Vagina (tissue), 2 donors: ENCODE measurements around the gene EAF1. TPM values are rescaled to one million over a fixed set of nuclear protein-coding genes. Genes with fewer than 3 reads are reported as not detected.

ENCODE experiments used
- DNase-seq, 2 donors: peaks; one replicate each; pipeline ENCODE4 v3.0.0-alpha.2; 2017; ENCODE audit errors: extremely low spot score in 2 of 2
- H3K27ac ChIP-seq: fragments of 200-600 bp; sonication (generic); one replicate; pipeline ENCODE4 v1.5.1; 2019
- H3K27me3 ChIP-seq: fragments of 200-600 bp; sonication (generic); one replicate; pipeline ENCODE4 v1.5.1; 2019
- H3K36me3 ChIP-seq, 2 donors: fragments of 200-600 bp; sonication (generic); one replicate each; pipeline ENCODE4 v1.5.1; 2017 to 2019
- H3K4me1 ChIP-seq: fragments of 200-600 bp; sonication (generic); one replicate; pipeline ENCODE4 v1.5.1; 2019
- H3K4me3 ChIP-seq, 2 donors: fragments of 200-600 bp; sonication (generic); 1 replicate in 1 of 2; 2 replicates in 1 of 2; pipeline ENCODE4 v1.5.1; 2016 to 2019
- H3K9me3 ChIP-seq: fragments of 200-600 bp; sonication (generic); one replicate; pipeline ENCODE4 v1.5.1; 2019
- CTCF ChIP-seq, 3 experiments: fragments of 450-650 bp in 2 of 3; fragments of 200-600 bp in 1 of 3; sonication (generic) in 1 of 3; IDR thresholded peaks; one replicate each; pipeline ENCODE4 v1.5.1; 2017 to 2019; ENCODE audit warnings: antibody characterized with exemption in 3 of 3, mild to moderate bottlenecking in 2 of 3, moderate library complexity in 2 of 3
- POLR2A ChIP-seq, 2 donors: fragments of 450-650 bp; IDR thresholded peaks; one replicate each; pipeline ENCODE4 v1.6.1; 2017; ENCODE audit warnings: antibody characterized with exemption in 2 of 2, mild to moderate bottlenecking in 2 of 2, moderate library complexity in 2 of 2
- POLR2AphosphoS5 ChIP-seq, 2 donors: sonication (generic); formaldehyde crosslinking; IDR thresholded peaks; one replicate each; pipeline ENCODE4 v1.9.0; 2017; ENCODE audit warnings: antibody characterized with exemption in 2 of 2, mild to moderate bottlenecking in 2 of 2, low read depth in 1 of 2; ENCODE audit not compliant: insufficient read depth in 1 of 2
- intact Hi-C: fragments of 100-400 bp; cut with DNase I; formaldehyde crosslinking; loops from one replicate; pipeline ENCODE4 v1.15.1; 2023
- total RNA-seq: library from RNA; depleted of rRNA; stranded (reverse); fragments of >200 nt; gene quantifications from one replicate; pipeline ENCODE4 v1.2.3, GENCODE V29; 2016

EAF1 gene
- total RNA-seq, result 15.7 TPM

GRCh38 chr3:15427182-15427880 lies at the start of gene EAF1, which contains the start of gene METTL6:
EAF1 (plus strand) TSS chr3:15427598; CDS start chr3:15427780, 182 bp downstream.
METTL6 (minus strand) TSS chr3:15427544; CDS start chr3:15426511, 1,033 bp downstream.
- Histone ChIP-seq H3K4me3 (peak within 1 kb of the TSS; percentile 84 to 87), H3K36me3 (peaks cover 0 to 32% of the 10 kb centered on the region in 2 donors), H3K9me3 (no peaks in the 10 kb centered on the region), H3K4me1 (peaks cover 57% of the 10 kb centered on the region), H3K27ac (peak within 1 kb of the TSS; percentile 82), H3K27me3 (no peaks in the 10 kb centered on the region)
- DNase-seq, result no peak
- TF ChIP-seq CTCF (IDR thresholded peaks at IDR 0.05), result no peak
- peak; percentile 74 to 85 for TF ChIP-seq POLR2AphosphoS5 (IDR thresholded peaks at IDR 0.05; ENCODE audit: insufficient read depth in 1 of 2, low read depth in 1 of 2)
- intact Hi-C loops, result no loop called here

GRCh38 chr3:15377961-15378791 lies 49.2 kb upstream of the EAF1 start:
- intact Hi-C loops, result loop anchor here (2.0 kb wide), 2 partner anchors 45 to 109 kb away; partner anchors contain the start of gene SH3BP5
- Histone ChIP-seq H3K4me1 (peaks cover 5% of the 10 kb centered on the region), H3K27me3 (no peaks in the 10 kb centered on the region), H3K9me3 (no peaks in the 10 kb centered on the region), H3K4me3 (no peak overlapping the region), H3K27ac (peak overlapping the region; percentile 61), H3K36me3 (no peaks in the 10 kb centered on the region)
- peak; percentile 67 to 97 (median 91) for TF ChIP-seq CTCF (IDR thresholded peaks at IDR 0.05)
- no peak for TF ChIP-seq POLR2A (IDR thresholded peaks at IDR 0.05)
- peak in 1 of 2 donors; percentile 92 for TF ChIP-seq POLR2AphosphoS5 (IDR thresholded peaks at IDR 0.05; ENCODE audit: insufficient read depth in 1 of 2, low read depth in 1 of 2)
- DNase-seq, result peak in 1 of 2 donors; percentile 95

GRCh38 chr3:15380980-15381890 lies 46.2 kb upstream of the EAF1 start:
- H3K4me1 ChIP-seq, result peaks cover 5% of the 10 kb centered on the region
- no peaks in the 10 kb centered on the region for H3K36me3 ChIP-seq
- no peaks in the 10 kb centered on the region for H3K27me3 ChIP-seq
- no peak for DNase-seq
- TF ChIP-seq POLR2A (IDR thresholded peaks at IDR 0.05), result no peak
- TF ChIP-seq POLR2AphosphoS5 (IDR thresholded peaks at IDR 0.05; ENCODE audit: insufficient read depth in 1 of 2, low read depth in 1 of 2), result no peak
- TF ChIP-seq CTCF (IDR thresholded peaks at IDR 0.05), result no peak
- peaks cover under 1% of the 10 kb centered on the region for H3K9me3 ChIP-seq
- no peak overlapping the region for H3K4me3 ChIP-seq
- peak overlapping the region; percentile 24 for H3K27ac ChIP-seq
- intact Hi-C loops, result no loop called here

- peak overlapping the region; percentile 61 for H3K27ac ChIP-seq
- TF ChIP-seq CTCF (IDR thresholded peaks at IDR 0.05) (no peak), POLR2A (IDR thresholded peaks at IDR 0.05) (no peak), POLR2AphosphoS5 (IDR thresholded peaks at IDR 0.05; ENCODE audit: insufficient read depth in 1 of 2, low read depth in 1 of 2) (no peak)
- intact Hi-C loops, result no loop called here
Observed at GRCh38 chr3:15382405-15382923, 44.9 kb upstream of the EAF1 start.

More at GRCh38 chr3:15382405-15382923, 44.9 kb upstream of the EAF1 start:
- no peak for DNase-seq
- no peaks in the 10 kb centered on the region for H3K27me3 ChIP-seq
- no peaks in the 10 kb centered on the region for H3K36me3 ChIP-seq
- H3K9me3 ChIP-seq, result peaks cover 5% of the 10 kb centered on the region
- H3K4me1 ChIP-seq, result peaks cover 5% of the 10 kb centered on the region
- no peak overlapping the region for H3K4me3 ChIP-seq
